OCI-LY7 (cell line): ENCODE results near the gene ACP7.

Experiments
- EZH2phosphoT487 ChIP-seq: fragments of 200-600 bp; sonication (generic); IDR thresholded peaks from 2 replicates; pipeline ENCODE4 v1.6.1; 2018; ENCODE audit warnings: low read depth, borderline replicate concordance, mild to moderate bottlenecking, mixed run types, antibody characterized with exemption, low read length, moderate library complexity, mixed read lengths
- TF ChIP-seq, protein P1 (sequence below): fragments of 200-600 bp; sonication (generic); conservative IDR thresholded peaks from 2 replicates; pipeline ENCODE4 v1.5.1; 2014; ENCODE audit warnings: mild to moderate bottlenecking, antibody characterized with exemption, low read length, moderate library complexity, mixed read lengths

DNA sequence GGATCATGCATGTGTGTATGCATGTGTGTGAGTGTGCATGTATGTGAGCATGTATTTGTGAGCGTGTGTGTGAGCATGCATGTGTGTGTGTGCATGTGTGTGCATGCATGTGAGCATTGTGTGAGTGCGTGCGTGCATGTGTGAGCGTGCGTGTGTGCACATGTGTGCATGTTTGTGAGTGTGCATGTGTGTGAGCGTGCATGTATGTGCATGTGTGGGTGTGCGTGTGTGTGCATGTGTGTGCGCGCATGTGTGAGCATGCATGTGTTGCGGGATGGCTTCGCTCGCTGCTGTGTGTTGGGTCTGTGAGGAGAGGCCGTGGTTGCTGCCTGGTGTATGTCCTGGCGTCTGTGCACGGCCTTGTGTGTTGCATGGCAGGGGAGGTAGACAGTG, 73.8 kb downstream of the ACP7 start:
- TF ChIP-seq, protein P1, sequence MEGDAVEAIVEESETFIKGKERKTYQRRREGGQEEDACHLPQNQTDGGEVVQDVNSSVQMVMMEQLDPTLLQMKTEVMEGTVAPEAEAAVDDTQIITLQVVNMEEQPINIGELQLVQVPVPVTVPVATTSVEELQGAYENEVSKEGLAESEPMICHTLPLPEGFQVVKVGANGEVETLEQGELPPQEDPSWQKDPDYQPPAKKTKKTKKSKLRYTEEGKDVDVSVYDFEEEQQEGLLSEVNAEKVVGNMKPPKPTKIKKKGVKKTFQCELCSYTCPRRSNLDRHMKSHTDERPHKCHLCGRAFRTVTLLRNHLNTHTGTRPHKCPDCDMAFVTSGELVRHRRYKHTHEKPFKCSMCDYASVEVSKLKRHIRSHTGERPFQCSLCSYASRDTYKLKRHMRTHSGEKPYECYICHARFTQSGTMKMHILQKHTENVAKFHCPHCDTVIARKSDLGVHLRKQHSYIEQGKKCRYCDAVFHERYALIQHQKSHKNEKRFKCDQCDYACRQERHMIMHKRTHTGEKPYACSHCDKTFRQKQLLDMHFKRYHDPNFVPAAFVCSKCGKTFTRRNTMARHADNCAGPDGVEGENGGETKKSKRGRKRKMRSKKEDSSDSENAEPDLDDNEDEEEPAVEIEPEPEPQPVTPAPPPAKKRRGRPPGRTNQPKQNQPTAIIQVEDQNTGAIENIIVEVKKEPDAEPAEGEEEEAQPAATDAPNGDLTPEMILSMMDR = no peak
- no peak for TF ChIP-seq EZH2phosphoT487
